Measurements from ENCODE around the gene KLC4. TPM values are rescaled to one million over a fixed set of nuclear protein-coding genes. Genes with fewer than 3 reads are reported as not detected.

The KLC4 gene
- 10.6 and 11.7 TPM in 2 replicates for total RNA-seq

DNA sequence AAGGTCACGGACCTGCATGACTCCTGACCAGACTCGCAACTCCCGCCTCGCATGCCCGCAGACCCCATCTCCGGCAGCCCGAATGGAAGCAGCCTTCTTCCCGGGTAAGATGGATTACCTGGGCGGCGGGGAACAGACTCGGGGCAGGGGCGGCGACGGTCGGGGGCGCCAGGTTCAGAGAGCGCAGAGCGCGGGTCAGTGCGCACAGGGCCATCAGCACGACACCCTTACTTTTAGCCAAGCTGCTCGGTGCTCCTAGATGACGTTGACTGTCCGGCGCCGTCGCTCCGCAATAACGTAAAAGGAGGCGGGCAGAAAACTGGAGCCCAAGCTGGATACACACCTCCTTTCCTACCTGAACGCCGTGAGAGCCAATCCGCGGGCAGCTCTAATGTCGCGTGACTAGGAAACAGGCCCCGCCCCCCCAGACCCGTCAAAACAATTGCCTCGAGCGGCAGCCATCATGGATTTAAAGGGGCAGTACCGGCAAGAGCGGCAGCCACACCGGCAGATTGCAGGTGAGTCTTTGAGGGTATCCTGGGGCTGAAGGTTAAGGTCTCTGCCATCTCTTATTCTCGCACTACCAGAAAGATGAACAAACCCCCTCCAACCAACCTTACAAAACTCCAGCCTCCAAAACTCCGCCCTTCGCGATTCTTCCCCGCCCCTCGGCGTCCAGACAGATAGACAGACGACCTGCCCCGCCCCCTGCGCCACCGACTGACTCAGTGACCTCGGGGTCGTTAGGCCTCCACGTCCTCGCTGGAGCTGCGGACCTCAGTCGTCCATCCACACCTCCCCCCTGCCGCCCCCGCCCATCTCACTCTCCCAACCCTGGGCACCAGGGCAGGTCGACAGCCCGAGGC, at the start of gene KLC4, which contains the start of gene MRPL2:
Gene KLC4, plus strand, starts transcription at position 464 of the 866 bp plus-strand sequence. CDS start 1,705 bp downstream, outside the sequence.
Gene MRPL2, minus strand, starts transcription at position 267 of the 866 bp plus-strand sequence. Its CDS starts 53 bp downstream, at position 214.

DNA sequence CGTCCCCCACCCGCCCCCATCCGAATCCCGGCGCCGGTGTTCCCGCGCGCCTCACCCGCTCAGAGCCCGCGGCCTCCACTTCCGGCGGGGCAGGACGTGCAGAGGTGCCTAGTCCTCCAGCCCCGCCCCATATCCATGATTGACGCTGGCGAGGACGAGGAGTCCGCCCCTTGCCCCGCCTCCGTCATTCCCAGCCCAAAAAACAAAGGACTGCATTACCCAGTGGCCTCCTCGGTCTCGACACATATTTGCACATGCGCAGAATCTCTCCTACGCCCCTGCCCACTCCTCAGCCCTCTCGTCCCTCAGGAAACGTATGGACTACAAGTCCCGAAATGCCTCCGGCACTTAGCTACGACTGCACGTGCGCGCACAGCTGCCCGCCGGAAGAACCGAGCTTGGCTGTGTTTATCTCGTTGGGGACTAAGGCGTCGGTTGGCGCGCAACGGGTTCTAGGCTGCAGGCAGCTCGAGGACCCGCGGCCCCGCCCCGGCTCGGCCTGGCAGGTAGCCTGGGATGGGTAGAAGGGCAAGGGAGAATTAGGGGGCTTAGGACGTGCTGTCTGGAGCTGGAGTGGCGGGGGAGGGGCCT, 45.5 kb upstream of the KLC4 start, which contains the start of the genes KLHDC3 and MEA1:
Gene KLHDC3, plus strand, starts transcription at position 407 of the 591 bp plus-strand sequence. CDS start 2,944 bp downstream, outside the sequence.
Gene MEA1, minus strand, starts transcription at position 104 of the 591 bp plus-strand sequence. CDS start 133 bp downstream, outside the sequence.

DNA sequence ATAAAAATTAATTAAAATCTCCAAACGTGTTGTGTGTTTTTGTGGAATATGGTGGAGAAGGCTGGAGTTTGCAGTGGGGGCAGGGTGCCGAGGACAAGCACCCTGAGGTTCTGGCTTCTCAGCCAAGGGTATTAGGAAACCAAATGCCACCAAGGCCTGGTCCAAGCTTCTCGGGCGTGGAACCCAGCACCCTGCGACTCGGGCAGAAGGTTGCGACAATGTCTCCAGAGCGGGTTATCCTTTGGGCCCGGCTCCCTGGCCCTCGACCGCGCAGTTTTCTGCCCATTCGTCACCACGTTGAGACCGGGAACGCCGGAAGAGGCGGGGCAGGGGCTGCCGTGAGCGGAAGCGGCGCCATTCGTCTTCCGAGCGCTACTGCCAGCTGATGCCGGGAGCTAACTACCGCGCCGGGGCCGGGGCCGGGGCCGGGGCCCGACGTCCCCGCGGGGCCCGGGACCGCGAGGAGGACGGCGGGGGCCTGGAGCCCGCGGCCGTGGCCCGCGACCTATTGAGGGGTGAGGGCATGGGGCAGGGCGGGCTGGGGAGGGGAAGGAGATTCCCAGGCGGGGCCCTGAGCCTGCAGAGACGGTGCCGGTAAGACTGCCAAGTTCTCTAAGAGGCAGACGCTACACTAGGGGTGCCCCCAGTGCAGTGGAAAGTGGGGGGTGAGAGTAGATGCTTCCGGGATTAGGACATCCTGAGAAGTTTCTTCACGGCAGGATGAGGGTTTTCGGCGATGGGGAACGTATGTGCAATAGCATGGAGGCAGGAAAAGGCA, 38.0 kb upstream of the KLC4 start, which contains the start of gene RRP36:
Gene RRP36, plus strand, starts transcription at position 354 of the 778 bp plus-strand sequence. Its CDS starts 32 bp downstream, at position 386.

DNA sequence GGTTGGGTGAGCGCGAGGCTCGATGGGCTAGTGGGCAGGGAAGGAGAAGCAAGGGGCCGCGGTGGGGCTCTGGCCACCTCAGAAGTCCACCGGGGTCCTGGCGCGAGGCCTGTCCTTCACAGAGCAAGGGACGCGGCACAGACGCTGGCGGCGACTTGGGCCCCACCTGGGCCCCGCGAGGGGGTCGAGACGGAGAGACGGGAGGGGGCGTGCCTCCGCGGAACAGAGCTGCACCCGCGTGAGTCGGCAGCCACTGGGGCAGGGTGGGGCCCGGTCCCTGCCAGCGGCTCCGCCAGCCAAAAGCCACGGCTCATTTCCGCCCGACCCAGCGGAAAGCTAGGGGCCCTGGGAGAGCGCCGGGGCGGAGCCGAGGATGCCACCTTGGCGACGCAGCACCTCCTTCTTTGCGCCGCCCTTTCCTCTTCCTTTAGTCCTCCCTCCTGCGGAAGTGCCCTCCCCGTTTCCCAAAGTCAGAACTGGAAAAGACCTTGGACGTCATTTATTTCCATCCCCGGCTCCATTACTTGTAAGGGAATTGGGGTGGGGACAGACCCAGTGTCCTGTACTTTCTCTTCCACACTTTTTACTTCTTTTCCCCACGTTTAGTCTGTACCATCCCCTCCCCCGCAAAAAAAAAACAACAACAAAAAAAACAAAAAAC, 5.8 kb upstream of the KLC4 start, which contains the start of gene CUL7:
Gene CUL7, minus strand, starts transcription at position 307 of the 661 bp plus-strand sequence. CDS start 1,063 bp downstream, outside the sequence.

DNA sequence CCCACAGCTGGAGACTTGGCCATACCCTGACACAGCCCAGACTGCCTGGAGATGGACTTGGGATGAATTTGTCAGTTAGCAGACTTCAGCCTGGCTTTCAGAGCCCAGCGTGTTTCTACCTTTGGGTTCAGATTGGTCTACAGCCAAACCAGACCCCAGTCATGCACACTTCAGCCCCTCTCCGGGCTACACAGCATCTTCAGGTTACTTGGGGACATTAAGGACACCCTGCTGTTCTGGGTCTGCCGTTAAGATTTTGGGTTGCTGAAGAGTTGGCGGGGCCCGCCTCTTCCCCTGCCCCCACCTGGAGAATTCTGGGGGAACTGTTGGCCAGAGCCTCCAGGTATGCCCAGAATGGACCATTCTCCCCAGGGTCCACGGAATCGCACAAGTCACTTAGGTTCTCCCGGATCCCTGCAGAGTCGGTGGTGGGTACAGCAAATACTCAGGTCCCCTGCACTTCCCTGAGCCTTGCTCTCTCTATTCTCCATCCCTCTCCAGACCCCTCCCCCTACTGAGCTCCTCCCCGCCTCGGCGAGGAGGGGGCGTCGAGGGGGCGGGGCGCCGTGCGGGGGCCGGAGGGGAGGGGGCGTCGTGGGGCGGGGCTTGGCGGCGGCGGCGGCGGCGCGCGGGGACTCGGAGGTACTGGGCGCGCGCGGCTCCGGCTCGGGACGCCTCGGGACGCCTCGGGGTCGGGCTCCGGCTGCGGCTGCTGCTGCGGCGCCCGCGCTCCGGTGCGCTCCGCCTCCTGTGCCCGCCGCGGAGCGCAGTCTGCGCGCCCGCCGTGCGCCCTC, 16.4 kb downstream of the KLC4 start, which contains the start of gene PTK7:
Gene PTK7, plus strand, starts transcription at position 645 of the 794 bp plus-strand sequence. CDS start 175 bp downstream, outside the sequence.

Other genes starting within 250 kb of the KLC4 start
- gene RPL7L1, start 180.0 kb upstream of the KLC4 start, total RNA-seq: 168 and 177 TPM in 2 replicates
- gene PTCRA, start 143.6 kb upstream of the KLC4 start, total RNA-seq: not detected in 2 replicates
- 16.2 and 28.2 TPM in 2 replicates for gene CNPY3, start 130.2 kb upstream of the KLC4 start, total RNA-seq
- gene GNMT, start 98.9 kb upstream of the KLC4 start, total RNA-seq: not detected in 2 replicates
- gene PEX6, start 80.5 kb upstream of the KLC4 start, total RNA-seq: 51.1 and 68.4 TPM in 2 replicates
- 23.7 and 30.6 TPM in 2 replicates for gene PPP2R5D, start 75.1 kb upstream of the KLC4 start, total RNA-seq
- gene MEA1, start 45.7 kb upstream of the KLC4 start, total RNA-seq: 47.1 and 65.3 TPM in 2 replicates
- 66.0 and 67.8 TPM in 2 replicates for gene KLHDC3, start 45.4 kb upstream of the KLC4 start, total RNA-seq
- gene RRP36, start 38.0 kb upstream of the KLC4 start, total RNA-seq: 86.3 and 110 TPM in 2 replicates
- 19.2 and 23.6 TPM in 2 replicates for gene CUL7, start 5.8 kb upstream of the KLC4 start, total RNA-seq
- gene MRPL2, start 197 bp upstream of the KLC4 start, total RNA-seq: 13.5 and 19.6 TPM in 2 replicates
- 63.7 and 121 TPM in 2 replicates for gene PTK7, start 16.7 kb downstream of the KLC4 start, total RNA-seq
- gene SRF, start 111.6 kb downstream of the KLC4 start, total RNA-seq: 12.4 and 13.7 TPM in 2 replicates
- 29.9 and 38.6 TPM in 2 replicates for gene CUL9, start 122.6 kb downstream of the KLC4 start, total RNA-seq
- gene DNPH1, start 169.8 kb downstream of the KLC4 start, total RNA-seq: 43.7 and 64.1 TPM in 2 replicates
- gene TTBK1, start 183.8 kb downstream of the KLC4 start, total RNA-seq: not detected in 2 replicates
- gene SLC22A7, start 238.6 kb downstream of the KLC4 start, total RNA-seq: not detected in 2 replicates
- not detected in 2 replicates for gene CRIP3, start 249.2 kb downstream of the KLC4 start, total RNA-seq

All from tracheal epithelial cell (primary cell).